GM06990 (cell line): ENCODE measurements around the gene MED12L.
A peak's percentile ranks its signal among the peaks of the same experiment; 100 is the strongest.
"Not testable (repeated sequence)": the region's sequence is repeated elsewhere in the genome, so short reads cannot be mapped to it uniquely, and the experiment has no call there.

ENCODE experiments used
- DNase-seq: peaks from one replicate; pipeline ENCODE4 v3.0.0-alpha.2; 2011; ENCODE audit not compliant: insufficient read length; ENCODE audit errors: extremely low read depth
- H3K27me3 ChIP-seq: replicated peaks from 2 replicates; pipeline ENCODE4 v1.6.0; 2011; ENCODE audit warnings: low read length; ENCODE audit not compliant: control insufficient read depth, insufficient read depth
- H3K36me3 ChIP-seq: 2 replicates; pipeline ENCODE4 v1.5.1; 2011; ENCODE audit warnings: low read length; ENCODE audit not compliant: control insufficient read depth, insufficient read depth
- H3K4me3 ChIP-seq: replicated peaks from 2 replicates; pipeline ENCODE4 v1.5.1; 2011; ENCODE audit warnings: low read depth, mild to moderate bottlenecking, control low read depth, low read length
- CTCF ChIP-seq: IDR thresholded peaks from 2 replicates; pipeline ENCODE4 v1.5.1; 2011; ENCODE audit warnings: low read length, control low read depth, mild to moderate bottlenecking, inconsistent platforms; ENCODE audit not compliant: insufficient read depth, poor library complexity, severe bottlenecking

MED12L gene

GRCh38 chr3:151386056-151386455 is 300.6 kb downstream of the MED12L start:
- Histone ChIP-seq H3K4me3 (no peak overlapping the region), H3K27me3 (no peaks in the 10 kb centered on the region), H3K36me3 (no peaks in the 10 kb centered on the region)
- no peak for DNase-seq
- no peak for TF ChIP-seq CTCF

- no peak for TF ChIP-seq CTCF
- no peak overlapping the region for H3K4me3 ChIP-seq
- H3K36me3 ChIP-seq = no peaks in the 10 kb centered on the region
- no peaks in the 10 kb centered on the region for H3K27me3 ChIP-seq
- no peak for DNase-seq
Measured at GRCh38 chr3:151387432-151387831, 302.0 kb downstream of the MED12L start.

- no peak for TF ChIP-seq CTCF
- H3K4me3 ChIP-seq = no peak overlapping the region
- H3K27me3 ChIP-seq = no peaks in the 10 kb centered on the region
- H3K36me3 ChIP-seq = no peaks in the 10 kb centered on the region
- peak; percentile 30 for DNase-seq
Measured at GRCh38 chr3:151387842-151388241, 302.4 kb downstream of the MED12L start.

GRCh38 chr3:151391720-151392119 is 306.3 kb downstream of the MED12L start:
- H3K27me3 ChIP-seq = no peaks in the 10 kb centered on the region
- no peak for TF ChIP-seq CTCF

GRCh38 chr3:151392191-151392590 is 306.7 kb downstream of the MED12L start:
- H3K36me3 ChIP-seq, DNase-seq, H3K27me3 ChIP-seq, H3K4me3 ChIP-seq: not testable (repeated sequence)

More at GRCh38 chr3:151391720-151392119, 306.3 kb downstream of the MED12L start:
- DNase-seq = no peak
- no peaks in the 10 kb centered on the region for H3K36me3 ChIP-seq
- H3K4me3 ChIP-seq = no peak overlapping the region

GRCh38 chr3:151393146-151393830 is 307.8 kb downstream of the MED12L start:
- no peaks in the 10 kb centered on the region for H3K27me3 ChIP-seq
- no peak for DNase-seq
- no peak for TF ChIP-seq CTCF
- no peak overlapping the region for H3K4me3 ChIP-seq
- H3K36me3 ChIP-seq = no peaks in the 10 kb centered on the region
